HPDE6-E6E7 (cell line): Measurements from ENCODE around the gene ACOT4.
"Not testable (repeated sequence)": the region's sequence is repeated elsewhere in the genome, so short reads cannot be mapped to it uniquely, and the experiment has no call there.

Experiments
- DNase-seq: peaks from one replicate; pipeline ENCODE4 v3.0.0; 2011; ENCODE audit warnings: missing footprints; ENCODE audit errors: extremely low spot score

The ACOT4 gene, protein sequence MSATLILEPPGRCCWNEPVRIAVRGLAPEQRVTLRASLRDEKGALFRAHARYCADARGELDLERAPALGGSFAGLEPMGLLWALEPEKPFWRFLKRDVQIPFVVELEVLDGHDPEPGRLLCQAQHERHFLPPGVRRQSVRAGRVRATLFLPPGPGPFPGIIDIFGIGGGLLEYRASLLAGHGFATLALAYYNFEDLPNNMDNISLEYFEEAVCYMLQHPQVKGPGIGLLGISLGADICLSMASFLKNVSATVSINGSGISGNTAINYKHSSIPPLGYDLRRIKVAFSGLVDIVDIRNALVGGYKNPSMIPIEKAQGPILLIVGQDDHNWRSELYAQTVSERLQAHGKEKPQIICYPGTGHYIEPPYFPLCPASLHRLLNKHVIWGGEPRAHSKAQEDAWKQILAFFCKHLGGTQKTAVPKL

DNA sequence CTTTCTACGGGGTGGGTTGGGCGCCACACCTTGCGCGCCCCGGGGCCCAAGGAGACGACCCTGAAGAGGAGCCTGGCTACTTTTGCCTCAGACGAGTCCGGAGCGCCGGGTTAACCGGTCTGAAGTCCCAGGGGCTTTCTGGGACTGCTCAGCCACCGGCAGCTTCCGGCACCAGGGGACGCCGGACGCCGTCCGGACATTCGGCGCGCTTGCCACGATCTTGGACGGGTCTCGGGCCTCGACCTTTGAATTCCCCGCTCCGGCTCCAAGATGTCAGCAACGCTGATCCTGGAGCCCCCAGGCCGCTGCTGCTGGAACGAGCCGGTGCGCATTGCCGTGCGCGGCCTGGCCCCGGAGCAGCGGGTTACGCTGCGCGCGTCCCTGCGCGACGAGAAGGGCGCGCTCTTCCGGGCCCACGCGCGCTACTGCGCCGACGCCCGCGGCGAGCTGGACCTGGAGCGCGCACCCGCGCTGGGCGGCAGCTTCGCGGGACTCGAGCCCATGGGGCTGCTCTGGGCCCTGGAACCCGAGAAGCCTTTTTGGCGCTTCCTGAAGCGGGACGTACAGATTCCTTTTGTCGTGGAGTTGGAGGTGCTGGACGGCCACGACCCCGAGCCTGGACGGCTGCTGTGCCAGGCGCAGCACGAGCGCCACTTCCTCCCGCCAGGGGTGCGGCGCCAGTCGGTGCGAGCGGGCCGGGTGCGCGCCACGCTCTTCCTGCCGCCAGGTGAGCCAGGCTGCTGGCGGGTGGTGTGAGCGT is at the start of gene ACOT4:
Gene ACOT4, plus strand, starts transcription at position 184 of the 760 bp plus-strand sequence. Its CDS starts 87 bp downstream, at position 271.
- DNase-seq, result no peak

DNA sequence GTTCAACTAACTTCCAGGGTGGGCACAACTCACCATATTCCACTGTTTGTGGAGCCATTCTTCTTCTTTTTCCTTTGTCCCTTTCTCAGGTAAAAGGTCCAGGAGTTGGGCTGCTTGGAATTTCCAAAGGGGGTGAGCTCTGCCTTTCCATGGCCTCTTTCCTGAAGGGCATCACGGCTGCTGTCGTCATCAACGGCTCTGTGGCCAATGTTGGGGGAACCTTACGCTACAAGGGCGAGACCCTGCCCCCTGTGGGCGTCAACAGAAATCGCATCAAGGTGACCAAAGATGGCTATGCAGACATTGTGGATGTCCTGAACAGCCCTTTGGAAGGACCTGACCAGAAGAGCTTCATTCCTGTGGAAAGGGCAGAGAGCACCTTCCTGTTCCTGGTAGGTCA is 48.7 kb upstream of the ACOT4 start:
- DNase-seq, result not testable (repeated sequence)

DNA sequence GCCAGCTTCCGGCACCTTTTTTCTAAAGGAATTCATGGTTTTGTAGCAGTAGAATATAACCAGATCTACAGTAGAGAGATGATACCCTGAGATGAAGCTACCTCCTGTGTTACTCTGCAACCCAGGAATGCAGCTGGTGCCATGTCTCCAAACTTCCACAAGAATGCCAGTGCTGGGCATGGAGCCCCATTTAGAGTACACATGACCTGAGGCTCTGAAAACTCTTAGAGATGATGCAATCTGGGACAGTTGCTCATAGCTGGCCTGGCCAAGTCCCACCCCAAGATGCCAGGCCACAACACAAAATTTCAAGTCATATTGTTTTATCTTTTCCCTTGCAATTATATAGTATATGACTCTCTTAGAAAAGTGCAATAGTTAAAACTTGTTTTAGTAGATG is 46.3 kb upstream of the ACOT4 start:
- not testable (repeated sequence) for DNase-seq

DNA sequence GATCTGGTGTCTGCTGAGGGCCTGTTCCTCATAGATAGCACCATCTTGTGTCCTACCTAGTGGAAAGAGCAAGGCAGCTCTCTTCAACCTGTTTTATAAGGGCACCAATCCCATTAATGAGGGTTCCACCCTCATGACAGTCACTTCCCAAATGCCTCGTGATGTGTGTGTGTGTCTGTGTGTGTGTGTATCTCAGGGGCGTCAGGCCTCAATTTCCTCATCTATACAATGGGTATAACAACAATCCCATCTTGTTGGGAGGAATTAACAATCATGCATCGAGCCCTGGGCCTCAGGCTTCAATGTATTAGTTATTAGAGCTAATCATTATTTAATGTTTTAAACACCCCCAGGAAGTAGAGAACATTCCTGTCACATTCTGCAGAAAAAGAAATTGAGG is 42.6 kb upstream of the ACOT4 start:
- DNase-seq, result not testable (repeated sequence)

DNA sequence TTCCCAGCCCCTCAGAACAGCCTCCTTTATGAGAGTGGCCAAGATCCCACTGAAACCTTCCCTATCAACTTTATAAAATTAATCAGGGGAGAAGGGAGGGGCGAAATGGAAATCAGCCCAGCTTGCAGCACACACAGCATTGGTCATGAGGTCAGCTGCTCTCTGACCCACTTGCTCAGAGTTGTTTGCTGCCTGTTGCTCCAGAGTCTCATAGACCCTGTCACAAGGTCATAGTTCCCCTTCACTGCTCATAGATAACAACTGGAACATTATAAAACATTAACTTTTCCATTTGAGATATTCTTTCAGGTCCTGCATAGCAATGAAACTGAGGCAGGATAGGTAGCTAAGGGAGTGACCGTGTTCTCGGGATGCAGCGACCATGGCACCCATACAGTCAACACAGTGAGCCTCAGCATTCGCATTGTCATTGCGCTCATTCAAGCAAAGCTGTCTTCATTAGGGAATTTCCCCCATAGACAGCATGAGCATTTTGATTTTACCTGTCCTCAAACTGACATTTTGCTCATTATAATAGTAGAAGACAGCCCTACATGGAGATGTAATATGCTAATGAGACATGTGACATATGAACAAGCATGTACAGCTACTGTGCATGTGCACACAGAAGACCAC is 41.7 kb upstream of the ACOT4 start:
- DNase-seq, result not testable (repeated sequence)

DNA sequence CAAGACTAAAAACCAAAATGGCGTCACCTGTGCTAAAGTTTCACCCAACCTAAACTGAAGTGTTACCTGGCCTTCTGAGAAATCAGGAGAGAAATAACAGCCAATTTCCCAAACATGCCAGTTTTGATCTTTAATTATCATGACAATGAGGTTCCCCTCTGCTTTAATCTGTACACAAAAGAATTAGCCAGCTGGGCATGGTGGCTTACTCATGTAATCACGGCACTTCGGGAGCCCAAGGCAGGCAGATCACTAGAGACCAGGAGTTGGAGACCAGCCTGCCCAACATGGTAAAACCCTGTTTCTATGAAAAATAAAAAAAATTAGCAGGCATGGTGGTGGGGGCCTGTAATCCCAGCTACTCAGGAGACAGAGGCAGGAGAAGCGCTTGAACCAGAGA is 37.8 kb upstream of the ACOT4 start:
- no peak for DNase-seq

DNA sequence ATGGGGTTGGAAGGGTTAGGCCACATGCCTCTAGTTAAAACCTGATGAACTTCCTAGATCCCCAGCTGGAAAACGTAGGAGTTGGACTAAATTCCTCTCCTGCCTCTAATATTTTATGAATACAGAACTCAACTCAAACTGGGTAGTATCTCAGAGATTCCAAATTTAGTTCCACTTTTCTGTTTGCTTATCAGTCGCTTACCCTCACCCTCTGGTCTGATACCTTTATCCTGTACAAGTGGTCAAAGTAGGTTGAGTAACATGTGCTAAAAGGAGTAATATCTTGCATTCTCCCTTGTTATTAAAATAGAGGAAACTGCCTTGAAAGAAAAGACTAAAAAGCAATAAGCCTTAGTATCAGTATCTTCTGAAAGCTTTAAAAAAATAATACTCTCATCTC is 34.5 kb upstream of the ACOT4 start:
- DNase-seq, result not testable (repeated sequence)

DNA sequence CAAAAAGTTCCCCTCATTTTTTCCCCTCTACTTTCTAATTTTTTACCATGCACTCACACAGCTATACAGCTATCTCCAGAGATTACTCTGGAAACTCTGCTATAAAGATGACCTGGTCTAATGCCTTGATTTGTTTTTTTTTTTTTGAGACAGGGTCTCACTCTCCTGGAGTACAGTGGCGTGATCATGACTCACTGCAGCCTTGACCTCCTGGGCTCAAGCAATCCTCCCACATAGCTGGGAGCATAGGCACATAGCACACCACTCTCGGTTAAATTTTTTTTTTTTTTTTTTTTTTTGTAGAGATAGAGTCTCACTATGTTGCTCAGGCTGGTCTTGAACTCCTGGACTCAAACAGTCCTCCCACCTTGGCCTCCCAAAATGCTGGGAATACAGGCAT is 33.4 kb upstream of the ACOT4 start:
- DNase-seq, result not testable (repeated sequence)

DNA sequence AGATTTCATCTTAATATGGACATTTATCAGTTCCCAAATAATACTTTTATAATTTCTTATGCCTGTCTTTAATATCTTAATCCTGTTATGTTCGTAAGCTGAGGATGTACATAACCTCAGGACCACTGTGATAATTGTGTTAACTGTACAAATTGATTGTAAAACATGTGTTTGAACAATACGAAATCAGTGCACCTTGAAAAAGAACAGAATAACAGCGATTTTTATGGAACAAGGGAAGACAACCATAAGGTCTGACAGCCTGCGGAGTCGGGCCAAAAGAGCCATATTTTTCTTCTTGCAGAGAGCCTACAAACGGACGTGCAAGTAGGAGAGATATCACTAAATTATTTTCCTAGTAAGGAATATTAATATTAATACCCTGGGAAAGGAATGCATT is 29.4 kb upstream of the ACOT4 start:
- DNase-seq, result not testable (repeated sequence)

DNA sequence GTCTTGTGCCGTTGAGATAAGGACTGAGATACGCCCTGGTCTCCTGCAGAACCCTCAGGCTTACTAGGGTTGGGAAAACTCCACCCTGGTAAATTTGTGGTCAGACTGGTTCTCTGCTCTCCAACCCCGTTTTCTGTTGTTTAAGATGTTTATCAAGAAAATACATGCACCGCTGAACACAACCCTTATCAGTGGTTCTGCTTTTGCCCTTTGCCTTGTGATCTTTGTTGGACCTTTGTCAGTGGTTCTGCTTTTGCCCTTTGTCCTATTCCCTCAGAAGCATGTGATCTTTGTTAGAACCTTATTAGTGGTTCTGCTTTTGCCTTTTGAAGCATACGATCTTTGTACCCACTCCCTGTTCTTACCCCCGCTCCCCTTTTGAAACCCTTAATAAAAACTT is 29.0 kb upstream of the ACOT4 start:
- DNase-seq, result not testable (repeated sequence)

DNA sequence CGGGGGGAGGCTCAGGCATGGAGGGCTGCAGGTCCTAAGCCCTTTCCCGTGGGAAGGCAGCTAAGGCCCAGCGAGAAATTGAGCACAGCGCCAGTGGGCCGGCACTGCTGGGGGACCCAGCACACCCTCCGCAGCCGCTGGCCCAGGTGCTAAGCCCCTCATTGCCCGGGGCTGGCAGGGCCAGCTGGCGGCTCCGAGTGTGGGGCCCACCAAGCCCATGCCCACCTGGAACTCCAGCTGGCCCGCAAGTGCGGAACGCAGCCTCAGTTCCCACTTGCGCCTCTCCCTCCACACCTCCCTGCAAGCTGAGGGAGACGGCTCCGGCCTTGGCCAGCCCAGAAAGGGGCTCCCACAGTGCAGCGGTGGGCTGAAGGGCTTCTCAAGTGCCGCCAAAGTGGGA is 25.2 kb upstream of the ACOT4 start:
- not testable (repeated sequence) for DNase-seq

DNA sequence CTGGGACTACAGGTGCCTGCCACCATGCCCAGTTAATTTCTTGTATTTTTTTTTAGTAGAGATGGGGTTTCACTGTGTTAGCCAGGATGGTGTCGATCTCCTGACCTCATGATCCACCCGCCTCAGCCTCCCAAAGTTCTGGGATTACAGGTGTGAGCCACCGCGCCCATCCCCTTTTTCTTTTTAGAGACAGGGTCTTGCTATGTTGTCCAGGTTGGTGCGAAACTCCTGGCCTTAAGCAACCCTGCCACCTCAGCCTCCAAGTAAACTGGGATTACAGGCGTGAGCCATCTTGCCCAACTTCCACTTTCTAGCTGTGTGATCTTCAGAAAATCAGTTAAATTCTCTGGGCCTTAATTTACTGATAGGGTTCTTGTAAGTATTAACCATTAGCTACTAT is 24.7 kb upstream of the ACOT4 start:
- DNase-seq, result not testable (repeated sequence)

DNA sequence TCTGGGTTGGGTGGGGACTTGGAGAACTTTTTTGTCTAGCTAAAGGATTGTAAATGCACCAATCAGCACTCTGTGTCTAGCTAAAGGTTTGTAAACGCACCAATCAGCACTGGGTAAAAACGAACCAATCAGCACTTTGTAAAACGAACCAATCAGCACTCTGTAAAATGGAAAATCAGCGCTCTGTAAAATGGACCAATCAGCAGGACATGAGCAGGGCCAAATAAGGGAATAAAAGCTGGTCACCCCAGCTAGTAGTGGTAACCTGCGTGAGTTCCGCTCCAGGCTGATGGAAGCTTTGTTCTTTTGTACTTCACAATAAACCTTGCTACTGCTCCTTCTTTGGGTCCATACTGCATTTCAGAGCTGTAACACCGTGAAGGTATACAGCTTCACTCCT is 24.3 kb upstream of the ACOT4 start:
- DNase-seq, result no peak

DNA sequence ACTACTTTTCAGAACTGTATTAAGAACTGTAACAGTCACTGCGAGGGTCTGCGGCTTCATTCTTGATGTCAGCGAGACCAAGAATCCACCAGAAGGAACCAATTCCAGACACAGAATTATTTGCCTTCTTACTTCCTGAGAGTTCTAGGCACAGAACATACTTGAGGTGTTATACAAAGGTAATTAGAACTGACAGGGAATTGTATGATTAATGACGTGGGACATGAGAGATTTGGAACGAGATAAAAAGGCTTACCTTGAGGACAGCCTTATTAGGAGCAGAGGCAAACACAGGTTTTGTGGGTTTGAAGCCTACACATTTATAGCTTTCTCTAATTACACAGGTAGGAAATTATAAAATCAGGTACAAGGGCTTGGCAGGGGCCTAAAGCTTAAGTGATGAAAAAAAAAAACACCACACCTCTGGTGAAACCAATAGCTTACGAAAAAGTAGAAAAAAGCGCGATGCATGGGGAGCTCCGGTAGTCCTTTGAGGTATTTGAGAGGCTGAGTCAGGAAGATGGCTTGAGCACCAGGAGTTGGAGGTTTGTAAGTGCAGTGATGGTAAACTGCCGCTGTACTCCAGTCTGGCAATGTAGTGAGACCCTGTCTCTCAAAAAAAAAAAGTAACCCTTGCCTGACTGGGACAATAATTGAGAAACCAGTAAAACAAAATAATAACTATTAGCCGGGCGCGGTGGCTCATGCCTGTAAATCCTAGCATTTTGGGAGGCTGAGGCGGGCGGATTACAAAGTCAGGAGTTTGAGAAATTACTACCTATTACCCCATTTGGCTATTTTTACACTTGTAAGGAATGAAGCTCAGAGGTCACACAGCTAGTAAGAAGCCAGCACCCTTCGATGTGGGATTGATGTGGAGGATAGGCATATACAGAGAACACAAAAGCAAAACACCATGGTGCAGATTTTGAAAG is 23.5 kb upstream of the ACOT4 start:
- DNase-seq, result no peak

DNA sequence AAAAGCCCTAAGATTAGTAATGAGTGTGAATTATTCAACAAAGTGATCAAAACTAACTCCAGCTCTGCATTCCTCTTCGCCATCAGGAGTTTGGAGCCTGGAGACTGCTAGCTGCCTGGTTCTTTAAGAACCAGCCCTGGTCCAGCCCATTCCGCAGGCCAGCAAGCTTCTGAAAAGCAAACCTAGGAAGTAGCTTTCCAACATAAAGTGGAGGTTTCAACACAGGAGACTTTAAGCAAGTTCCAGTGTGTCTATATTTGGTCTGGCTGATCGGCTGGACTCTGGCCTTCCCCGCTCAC is 22.8 kb upstream of the ACOT4 start:
- DNase-seq, result not testable (repeated sequence)

DNA sequence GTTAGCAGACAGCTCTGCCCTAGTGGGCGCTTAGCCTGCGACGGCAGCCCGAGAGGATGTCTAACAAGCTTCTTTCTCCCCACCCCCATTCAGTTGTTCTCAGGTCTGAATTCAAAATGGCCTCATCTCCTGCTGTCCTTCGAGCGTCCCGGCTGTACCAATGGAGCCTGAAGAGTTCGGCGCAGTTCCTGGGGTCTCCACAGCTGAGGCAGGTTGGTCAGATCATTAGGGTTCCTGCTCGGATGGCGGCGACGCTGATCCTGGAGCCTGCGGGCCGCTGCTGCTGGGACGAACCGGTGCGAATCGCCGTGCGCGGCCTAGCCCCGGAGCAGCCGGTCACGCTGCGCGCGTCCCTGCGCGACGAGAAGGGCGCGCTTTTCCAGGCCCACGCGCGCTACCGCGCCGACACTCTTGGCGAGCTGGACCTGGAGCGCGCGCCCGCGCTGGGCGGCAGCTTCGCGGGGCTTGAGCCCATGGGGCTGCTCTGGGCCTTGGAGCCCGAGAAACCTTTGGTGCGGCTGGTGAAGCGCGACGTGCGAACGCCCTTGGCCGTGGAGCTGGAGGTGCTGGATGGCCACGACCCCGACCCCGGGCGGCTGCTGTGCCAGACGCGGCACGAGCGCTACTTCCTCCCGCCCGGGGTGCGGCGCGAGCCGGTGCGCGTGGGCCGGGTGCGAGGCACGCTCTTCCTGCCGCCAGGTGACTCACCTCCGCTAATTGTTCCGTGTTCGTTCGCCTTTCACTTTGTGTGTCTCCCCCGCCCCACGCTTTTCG is 22.3 kb upstream of the ACOT4 start, which contains the start of gene ACOT2:
Gene ACOT2, plus strand, starts transcription at position 29 of the 774 bp plus-strand sequence. Its CDS starts 28 bp downstream, at position 57.
- DNase-seq, result peak; percentile 74

DNA sequence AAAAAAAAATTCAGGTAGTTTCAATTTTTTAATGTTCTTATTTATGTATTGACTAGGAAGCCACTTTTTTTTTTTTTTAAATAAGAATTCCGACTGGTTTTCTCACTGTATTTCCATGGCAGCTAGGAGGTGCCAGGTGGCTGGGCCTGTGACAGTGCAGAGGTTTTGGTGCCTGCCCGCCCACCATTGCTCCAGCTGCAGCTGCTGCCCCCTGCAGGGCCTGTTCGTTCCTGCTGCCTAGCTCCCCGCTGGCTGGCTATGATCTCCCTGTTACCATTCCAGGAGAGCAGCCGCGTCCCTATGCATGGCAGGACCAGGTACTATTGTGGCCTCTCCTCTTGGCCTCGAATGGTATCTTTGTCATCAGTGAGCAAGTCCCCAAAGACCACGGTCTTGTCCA is 20.8 kb upstream of the ACOT4 start:
- not testable (repeated sequence) for DNase-seq

DNA sequence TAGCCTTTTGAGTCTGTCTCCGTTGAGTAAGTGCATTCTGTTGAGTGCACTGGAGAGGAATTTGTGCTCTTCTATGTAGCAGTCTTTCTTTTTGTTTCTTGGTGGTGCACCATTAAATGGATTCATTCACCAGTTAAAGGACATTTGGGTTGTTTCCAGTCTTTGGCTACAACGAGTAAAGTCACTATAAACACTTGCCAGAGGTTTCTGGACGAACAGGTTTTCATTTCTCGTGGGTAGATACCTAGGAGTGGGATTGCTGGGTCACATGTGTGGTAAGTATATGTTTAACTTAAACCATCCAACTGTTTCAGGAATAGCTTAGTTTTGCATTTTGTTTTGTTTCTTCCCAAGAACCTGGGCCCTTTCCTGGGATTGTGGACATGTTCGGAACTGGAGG is 18.6 kb upstream of the ACOT4 start:
- not testable (repeated sequence) for DNase-seq

DNA sequence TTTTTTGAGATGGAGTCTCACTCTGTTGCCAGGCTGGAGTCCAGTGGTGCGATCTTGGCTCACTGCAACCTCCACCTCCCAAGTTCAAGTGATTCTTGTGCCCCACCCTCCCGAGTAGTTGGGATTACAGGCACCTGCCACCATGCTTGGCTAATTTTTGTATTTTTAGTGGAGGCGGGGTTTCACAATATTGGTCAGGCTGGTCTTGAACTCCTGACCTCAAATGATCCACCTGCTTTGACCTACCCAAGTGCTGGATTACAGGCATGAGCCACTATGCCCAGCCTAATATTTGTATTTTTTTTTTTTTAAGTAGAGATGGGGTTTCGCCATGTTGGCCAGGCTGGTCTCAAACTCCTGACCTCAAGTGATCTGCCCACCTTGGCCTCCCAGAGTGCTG is 17.9 kb upstream of the ACOT4 start:
- not testable (repeated sequence) for DNase-seq

DNA sequence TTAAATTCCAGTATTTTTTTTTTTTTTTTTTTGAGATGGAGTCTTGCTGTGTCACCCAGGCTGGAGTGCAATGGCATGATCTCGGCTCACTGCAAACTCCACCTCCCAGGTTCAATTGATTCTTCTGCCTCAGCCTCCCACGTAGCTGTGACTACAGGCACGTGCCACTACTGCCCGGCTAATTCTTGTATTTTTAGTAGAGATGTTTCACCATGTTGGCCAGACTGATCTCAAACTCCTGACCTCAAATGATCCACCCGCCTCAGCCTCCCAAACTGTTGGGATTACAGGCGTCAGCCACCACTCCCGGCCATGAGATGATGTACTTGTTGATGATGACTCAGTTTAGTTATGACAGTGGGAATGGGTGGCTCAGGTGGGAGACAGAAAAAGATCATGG is 17.4 kb upstream of the ACOT4 start:
- DNase-seq, result not testable (repeated sequence)

DNA sequence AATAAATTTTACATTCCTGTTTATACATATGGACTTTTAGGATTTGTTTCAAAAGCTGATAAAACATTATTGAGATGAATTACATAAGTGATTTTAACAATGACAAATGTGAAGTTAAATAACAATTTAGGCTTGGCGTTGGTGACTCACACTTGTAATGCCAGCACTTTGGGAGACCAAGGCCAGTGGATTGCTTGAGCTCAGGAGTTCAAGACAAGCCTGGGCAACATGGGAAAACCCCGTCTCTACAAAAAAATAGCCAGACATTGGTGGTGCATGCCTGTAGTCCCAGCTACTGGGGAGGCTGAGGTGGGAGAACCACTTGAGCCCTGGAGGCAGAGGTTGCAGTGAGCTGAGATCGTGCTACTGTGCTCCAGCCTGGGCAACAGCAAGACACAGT is 15.3 kb upstream of the ACOT4 start:
- no peak for DNase-seq
